Skin epidermis (tissue), 12 donors: ENCODE data around the gene RAE1.
A peak's percentile ranks its signal among the peaks of the same experiment; 100 is the strongest.

Experiments
- H3K27ac ChIP-seq, 21 experiments: fragments of 200-600 bp; sonication (generic) in 11 of 21; one replicate each; pipeline ENCODE4 v1.5.0; 2020; ENCODE audit warnings: mild to moderate bottlenecking in 3 of 21, inconsistent platforms in 2 of 21, moderate library complexity in 2 of 21
- H3K4me3 ChIP-seq, 7 experiments: fragments of 200-600 bp; sonication (generic) in 2 of 7; one replicate each; pipeline ENCODE4 v1.5.0; 2020; ENCODE audit warnings: inconsistent platforms in 2 of 7, mild to moderate bottlenecking in 2 of 7, moderate library complexity in 1 of 7

RAE1 gene

GRCh38 chr20:57364451-57364850 lies 13.4 kb downstream of the RAE1 start:
- Histone ChIP-seq H3K27ac (no peak overlapping the region), H3K4me3 (no peak overlapping the region)

GRCh38 chr20:57369596-57369995 lies 18.5 kb downstream of the RAE1 start:
- Histone ChIP-seq H3K4me3 (no peak overlapping the region), H3K27ac (no peak overlapping the region)

GRCh38 chr20:57370316-57370715 lies 19.3 kb downstream of the RAE1 start:
- H3K27ac ChIP-seq = no peak overlapping the region
- no peak overlapping the region for H3K4me3 ChIP-seq

GRCh38 chr20:57371363-57371762 lies 20.3 kb downstream of the RAE1 start:
- H3K4me3 ChIP-seq = no peak overlapping the region
- no peak overlapping the region for H3K27ac ChIP-seq

GRCh38 chr20:57372157-57372556 lies 21.1 kb downstream of the RAE1 start:
- Histone ChIP-seq H3K4me3 (no peak overlapping the region), H3K27ac (no peak overlapping the region)

GRCh38 chr20:57372581-57373350 lies 21.7 kb downstream of the RAE1 start:
- Histone ChIP-seq H3K4me3 (no peak overlapping the region), H3K27ac (no peak overlapping the region)

- Histone ChIP-seq H3K4me3 (no peak overlapping the region), H3K27ac (peak overlapping the region in 2 of 21 experiments; percentile 8 to 53)
These were observed 23.4 kb downstream of the RAE1 start for GRCh38 chr20:57374343-57374930.

GRCh38 chr20:57374931-57375651 lies 24.0 kb downstream of the RAE1 start:
- no peak overlapping the region for H3K4me3 ChIP-seq
- peak overlapping the region in 5 of 21 experiments; percentile 8 to 61 (median 53) for H3K27ac ChIP-seq

- peak overlapping the region in 3 of 21 experiments; percentile 6 to 61 (median 55) for H3K27ac ChIP-seq
- no peak overlapping the region for H3K4me3 ChIP-seq
These were observed 24.7 kb downstream of the RAE1 start for GRCh38 chr20:57375652-57376230.

GRCh38 chr20:57377350-57377749 lies 26.3 kb downstream of the RAE1 start:
- H3K27ac ChIP-seq = no peak overlapping the region
- no peak overlapping the region for H3K4me3 ChIP-seq

- Histone ChIP-seq H3K4me3 (no peak overlapping the region), H3K27ac (no peak overlapping the region)
These were observed 27.1 kb downstream of the RAE1 start for GRCh38 chr20:57378107-57378506.

- H3K27ac ChIP-seq = no peak overlapping the region
- no peak overlapping the region for H3K4me3 ChIP-seq
These were observed 27.7 kb downstream of the RAE1 start for GRCh38 chr20:57378646-57379262.

GRCh38 chr20:57379263-57379647 lies 28.2 kb downstream of the RAE1 start:
- no peak overlapping the region for H3K4me3 ChIP-seq
- H3K27ac ChIP-seq = no peak overlapping the region

GRCh38 chr20:57380081-57380750 lies 29.2 kb downstream of the RAE1 start:
- H3K4me3 ChIP-seq = no peak overlapping the region
- no peak overlapping the region for H3K27ac ChIP-seq

GRCh38 chr20:57381596-57382503 lies 30.8 kb downstream of the RAE1 start:
- no peak overlapping the region for H3K4me3 ChIP-seq
- H3K27ac ChIP-seq = peak overlapping the region in 1 of 21 experiments; percentile 31

- H3K4me3 ChIP-seq = no peak overlapping the region
- no peak overlapping the region for H3K27ac ChIP-seq
These were observed 31.5 kb downstream of the RAE1 start for GRCh38 chr20:57382516-57382915.

- no peak overlapping the region for H3K4me3 ChIP-seq
- no peak overlapping the region for H3K27ac ChIP-seq
These were observed 32.6 kb downstream of the RAE1 start for GRCh38 chr20:57383447-57384347.

- Histone ChIP-seq H3K27ac (no peak overlapping the region), H3K4me3 (no peak overlapping the region)
These were observed 33.4 kb downstream of the RAE1 start for GRCh38 chr20:57384486-57384885.
